NCI-H460 (cell line): ENCODE measurements around the gene ZSWIM8. TPM values are rescaled to one million over a fixed set of nuclear protein-coding genes. Genes with fewer than 3 reads are reported as not detected.
"Not testable (repeated sequence)": the region's sequence is repeated elsewhere in the genome, so short reads cannot be mapped to it uniquely, and the experiment has no call there.

Experiments used
- DNase-seq: peaks from one replicate; pipeline ENCODE4 v3.0.0-alpha.2; 2016; ENCODE audit warnings: low read depth; ENCODE audit errors: extremely low read depth
- polyA plus RNA-seq: library from polyadenylated mRNA; depleted of rRNA; stranded (reverse); fragments of >200 nt; gene quantifications from 2 replicates; pipeline ENCODE4 v1.2.3, GENCODE V29; 2014; cell fraction: nucleus; rRNA removed
- total RNA-seq: library from RNA; depleted of rRNA; stranded (reverse); fragments of >200 nt; shearing (Covaris generic); gene quantifications from 2 replicates; pipeline ENCODE4 v1.2.3, GENCODE V29; 2014; rRNA removed

The ZSWIM8 gene
- 19.7 and 32.4 TPM in 2 replicates for total RNA-seq
- 47.9 and 63.8 TPM in 2 replicates for polyA plus RNA-seq

GRCh38 chr10:73785211-73785720 lies at the start of gene ZSWIM8:
TSS of gene ZSWIM8 (plus strand) at chr10:73785606. CDS start at chr10:73785879, 273 bp downstream.
- peak; percentile 90 for DNase-seq

- DNase-seq = not testable (repeated sequence)
These were observed 44.7 kb upstream of the ZSWIM8 start for GRCh38 chr10:73740501-73741254.

GRCh38 chr10:73742454-73742734 lies 43.0 kb upstream of the ZSWIM8 start:
- no peak for DNase-seq

- no peak for DNase-seq
These were observed 42.0 kb upstream of the ZSWIM8 start for GRCh38 chr10:73743327-73743904.

- DNase-seq = peak; percentile 96
These were observed 41.3 kb upstream of the ZSWIM8 start, which contains the start of gene SEC24C for GRCh38 chr10:73743905-73744663. TSS of gene SEC24C (plus strand) at chr10:73744372. CDS start at chr10:73746833, 2,461 bp downstream.

- peak; percentile 26 for DNase-seq
These were observed 40.8 kb upstream of the ZSWIM8 start for GRCh38 chr10:73744664-73744975.

GRCh38 chr10:73746721-73747120 lies 38.7 kb upstream of the ZSWIM8 start:
- no peak for DNase-seq

GRCh38 chr10:73750819-73751218 lies 34.6 kb upstream of the ZSWIM8 start:
- no peak for DNase-seq

GRCh38 chr10:73756183-73756582 lies 29.2 kb upstream of the ZSWIM8 start:
- DNase-seq = no peak

GRCh38 chr10:73758704-73759511 lies 26.5 kb upstream of the ZSWIM8 start:
- DNase-seq = no peak

GRCh38 chr10:73759512-73760115 lies 25.8 kb upstream of the ZSWIM8 start:
- no peak for DNase-seq

GRCh38 chr10:73761781-73762180 lies 23.6 kb upstream of the ZSWIM8 start:
- no peak for DNase-seq

GRCh38 chr10:73762915-73763314 lies 22.5 kb upstream of the ZSWIM8 start:
- no peak for DNase-seq

- no peak for DNase-seq
These were observed 22.1 kb upstream of the ZSWIM8 start for GRCh38 chr10:73763343-73763742.

- no peak for DNase-seq
These were observed 20.3 kb upstream of the ZSWIM8 start for GRCh38 chr10:73765066-73765465.

GRCh38 chr10:73768881-73769280 lies 16.5 kb upstream of the ZSWIM8 start:
- DNase-seq = no peak

- no peak for DNase-seq
These were observed 16.0 kb upstream of the ZSWIM8 start for GRCh38 chr10:73769396-73769795.

GRCh38 chr10:73771722-73772280 lies 13.6 kb upstream of the ZSWIM8 start:
- DNase-seq = peak; percentile 67

GRCh38 chr10:73772281-73773151 lies 12.9 kb upstream of the ZSWIM8 start:
- DNase-seq = peak; percentile 59
